COR-L47 (cell line): ENCODE data around the gene RNF169.
"Not testable (repeated sequence)": the region's sequence is repeated elsewhere in the genome, so short reads cannot be mapped to it uniquely, and the experiment has no call there.

Source experiments
- DNase-seq: peaks from one replicate; lab custom pipeline; 2025; lab: John Stamatoyannopoulos, UW

RNF169 gene

GRCh38 chr11:74824285-74824982 is 75.8 kb downstream of the RNF169 start:
- DNase-seq = no peak

GRCh38 chr11:74825596-74825995 is 76.9 kb downstream of the RNF169 start:
- DNase-seq = not testable (repeated sequence)

- no peak for DNase-seq
Measured at GRCh38 chr11:74826901-74827300, 78.3 kb downstream of the RNF169 start.

- no peak for DNase-seq
Measured at GRCh38 chr11:74837191-74837590, 88.5 kb downstream of the RNF169 start.

- no peak for DNase-seq
Measured at GRCh38 chr11:74838188-74838587, 89.5 kb downstream of the RNF169 start.

- no peak for DNase-seq
Measured at GRCh38 chr11:74839446-74839845, 90.8 kb downstream of the RNF169 start.

GRCh38 chr11:74839971-74840370 is 91.3 kb downstream of the RNF169 start:
- DNase-seq = no peak

- DNase-seq = no peak
Measured at GRCh38 chr11:74840486-74840885, 91.8 kb downstream of the RNF169 start.

GRCh38 chr11:74842967-74843366 is 94.3 kb downstream of the RNF169 start:
- no peak for DNase-seq

GRCh38 chr11:74844072-74844471 is 95.4 kb downstream of the RNF169 start:
- no peak for DNase-seq

- no peak for DNase-seq
Measured at GRCh38 chr11:74844865-74845264, 96.2 kb downstream of the RNF169 start.

- DNase-seq = no peak
Measured at GRCh38 chr11:74845978-74846517, 97.4 kb downstream of the RNF169 start.

- DNase-seq = no peak
Measured at GRCh38 chr11:74846770-74847169, 98.1 kb downstream of the RNF169 start.

GRCh38 chr11:74847395-74847794 is 98.7 kb downstream of the RNF169 start:
- DNase-seq = no peak

- DNase-seq = no peak
Measured at GRCh38 chr11:74847895-74848294, 99.2 kb downstream of the RNF169 start.

GRCh38 chr11:74849525-74850391 is 101.1 kb downstream of the RNF169 start:
- no peak for DNase-seq

- DNase-seq = no peak
Measured at GRCh38 chr11:74853223-74853622, 104.6 kb downstream of the RNF169 start.

GRCh38 chr11:74860743-74861142 is 112.1 kb downstream of the RNF169 start:
- DNase-seq = no peak

GRCh38 chr11:74863410-74863809 is 114.8 kb downstream of the RNF169 start:
- no peak for DNase-seq

- DNase-seq = no peak
Measured at GRCh38 chr11:74866557-74866956, 117.9 kb downstream of the RNF169 start.

- DNase-seq = no peak
Measured at GRCh38 chr11:74870485-74870884, 121.8 kb downstream of the RNF169 start.

- DNase-seq = no peak
Measured at GRCh38 chr11:74871037-74871436, 122.4 kb downstream of the RNF169 start.

- no peak for DNase-seq
Measured at GRCh38 chr11:74877132-74877531, 128.5 kb downstream of the RNF169 start.
